Kidney epithelial cell (primary cell): ENCODE data around the gene CADPS. TPM values are rescaled to one million over a fixed set of nuclear protein-coding genes. Genes with fewer than 3 reads are reported as not detected.

Source experiments
- DNase-seq: peaks from one replicate; pipeline ENCODE4 v3.0.0-alpha.2; 2010; ENCODE audit warnings: low read depth
- H3K27me3 ChIP-seq: 2 replicates; pipeline ENCODE4 v1.6.0; 2011; ENCODE audit warnings: low read length; ENCODE audit not compliant: control insufficient read depth, insufficient read depth
- H3K36me3 ChIP-seq: 2 replicates; pipeline ENCODE4 v1.5.1; 2011; ENCODE audit warnings: low read length; ENCODE audit not compliant: control insufficient read depth, insufficient read depth
- H3K4me3 ChIP-seq: 2 replicates; pipeline ENCODE4 v1.5.1; 2011; ENCODE audit warnings: low read depth, mild to moderate bottlenecking, control low read depth, low read length
- total RNA-seq: library from RNA; depleted of rRNA; stranded (reverse); fragments of >200 nt; gene quantifications from 2 replicates; pipeline ENCODE4 v1.2.3, GENCODE V29; 2015
- TF ChIP-seq, protein P1 (sequence below): IDR thresholded peaks from 2 replicates; pipeline ENCODE4 v1.5.1; 2011; ENCODE audit warnings: mild to moderate bottlenecking, moderate library complexity, low read length, control low read depth, inconsistent platforms; ENCODE audit not compliant: insufficient read depth, poor library complexity, severe bottlenecking

Gene CADPS
- total RNA-seq, 1 donor from 2014 or later: 0.08 TPM

DNA sequence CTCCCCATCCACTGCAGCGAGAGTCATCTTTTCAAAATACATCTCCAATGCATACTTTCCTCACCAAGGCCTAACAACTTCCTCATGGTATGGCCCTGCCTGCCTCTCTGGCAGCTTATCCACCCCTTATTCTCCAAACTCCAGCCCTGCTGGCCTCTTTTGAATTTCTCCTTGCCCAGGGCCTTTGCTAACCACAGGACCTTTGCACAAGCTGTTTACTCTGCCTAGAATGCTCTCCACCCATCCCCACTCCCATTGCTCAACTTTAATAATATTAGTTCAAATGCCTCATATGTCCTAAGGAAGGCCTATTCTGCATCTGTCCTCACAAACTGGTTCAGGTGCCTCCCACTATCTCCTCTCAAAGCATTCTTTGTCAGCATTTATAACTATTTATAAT, 230.7 kb downstream of the CADPS start:
- no peak for DNase-seq
- H3K4me3 ChIP-seq: no peak overlapping the region
- TF ChIP-seq, protein P1, sequence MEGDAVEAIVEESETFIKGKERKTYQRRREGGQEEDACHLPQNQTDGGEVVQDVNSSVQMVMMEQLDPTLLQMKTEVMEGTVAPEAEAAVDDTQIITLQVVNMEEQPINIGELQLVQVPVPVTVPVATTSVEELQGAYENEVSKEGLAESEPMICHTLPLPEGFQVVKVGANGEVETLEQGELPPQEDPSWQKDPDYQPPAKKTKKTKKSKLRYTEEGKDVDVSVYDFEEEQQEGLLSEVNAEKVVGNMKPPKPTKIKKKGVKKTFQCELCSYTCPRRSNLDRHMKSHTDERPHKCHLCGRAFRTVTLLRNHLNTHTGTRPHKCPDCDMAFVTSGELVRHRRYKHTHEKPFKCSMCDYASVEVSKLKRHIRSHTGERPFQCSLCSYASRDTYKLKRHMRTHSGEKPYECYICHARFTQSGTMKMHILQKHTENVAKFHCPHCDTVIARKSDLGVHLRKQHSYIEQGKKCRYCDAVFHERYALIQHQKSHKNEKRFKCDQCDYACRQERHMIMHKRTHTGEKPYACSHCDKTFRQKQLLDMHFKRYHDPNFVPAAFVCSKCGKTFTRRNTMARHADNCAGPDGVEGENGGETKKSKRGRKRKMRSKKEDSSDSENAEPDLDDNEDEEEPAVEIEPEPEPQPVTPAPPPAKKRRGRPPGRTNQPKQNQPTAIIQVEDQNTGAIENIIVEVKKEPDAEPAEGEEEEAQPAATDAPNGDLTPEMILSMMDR: no peak
- no peaks in the 10 kb centered on the region for H3K36me3 ChIP-seq
- no peaks in the 10 kb centered on the region for H3K27me3 ChIP-seq

DNA sequence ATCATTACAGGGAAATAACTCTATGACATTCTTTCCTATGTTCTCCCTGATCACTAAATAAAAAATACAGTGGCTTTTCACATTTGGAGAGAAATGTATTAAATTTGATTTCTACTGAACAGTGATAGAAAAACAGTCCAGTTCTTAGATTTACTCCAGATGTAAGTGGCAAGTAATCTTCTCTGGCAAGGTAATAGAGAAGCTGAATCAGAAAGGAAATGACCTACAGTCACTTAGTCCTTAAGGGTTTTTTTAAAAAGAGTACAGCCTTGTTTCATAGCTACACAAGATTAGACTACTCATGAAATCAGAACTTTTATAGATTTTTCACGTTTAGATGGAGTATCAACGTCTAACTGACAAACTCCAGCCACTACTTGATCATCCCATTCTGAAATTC, 236.9 kb downstream of the CADPS start:
- TF ChIP-seq, protein P1: no peak
- Histone ChIP-seq H3K36me3 (no peaks in the 10 kb centered on the region), H3K4me3 (no peak overlapping the region), H3K27me3 (peaks cover 1% of the 10 kb centered on the region)
- DNase-seq: no peak

DNA sequence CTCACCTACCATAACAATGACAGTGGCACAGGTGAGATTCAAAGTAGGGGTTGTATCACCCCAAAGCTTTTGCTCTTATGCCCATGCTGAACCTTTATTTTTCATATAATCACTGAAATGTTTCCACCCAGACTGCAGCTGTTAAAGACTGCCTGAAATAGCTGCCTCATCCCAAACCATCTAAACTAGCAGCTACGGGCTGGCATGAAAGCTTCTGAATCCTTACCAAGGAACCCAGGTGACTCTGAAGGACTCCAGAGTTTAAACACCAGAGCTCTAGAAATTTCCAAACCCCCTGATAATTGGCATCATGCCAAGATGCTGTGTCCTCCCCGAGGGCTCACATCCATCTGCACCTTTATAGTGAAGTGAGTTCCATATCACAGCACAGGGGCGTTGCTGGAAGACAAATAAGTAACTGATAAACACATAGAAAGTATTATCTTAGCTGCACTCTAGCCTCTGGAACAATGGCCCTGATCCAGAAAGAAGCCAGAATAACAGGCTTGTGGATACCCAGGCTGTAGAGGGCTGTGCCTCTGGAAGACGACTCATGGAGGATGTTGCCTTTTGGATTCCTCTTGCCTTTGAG, 238.9 kb downstream of the CADPS start:
- no peaks in the 10 kb centered on the region for H3K36me3 ChIP-seq
- H3K27me3 ChIP-seq: peaks cover 6% of the 10 kb centered on the region
- no peak for DNase-seq
- TF ChIP-seq, protein P1: no peak
- H3K4me3 ChIP-seq: no peak overlapping the region

DNA sequence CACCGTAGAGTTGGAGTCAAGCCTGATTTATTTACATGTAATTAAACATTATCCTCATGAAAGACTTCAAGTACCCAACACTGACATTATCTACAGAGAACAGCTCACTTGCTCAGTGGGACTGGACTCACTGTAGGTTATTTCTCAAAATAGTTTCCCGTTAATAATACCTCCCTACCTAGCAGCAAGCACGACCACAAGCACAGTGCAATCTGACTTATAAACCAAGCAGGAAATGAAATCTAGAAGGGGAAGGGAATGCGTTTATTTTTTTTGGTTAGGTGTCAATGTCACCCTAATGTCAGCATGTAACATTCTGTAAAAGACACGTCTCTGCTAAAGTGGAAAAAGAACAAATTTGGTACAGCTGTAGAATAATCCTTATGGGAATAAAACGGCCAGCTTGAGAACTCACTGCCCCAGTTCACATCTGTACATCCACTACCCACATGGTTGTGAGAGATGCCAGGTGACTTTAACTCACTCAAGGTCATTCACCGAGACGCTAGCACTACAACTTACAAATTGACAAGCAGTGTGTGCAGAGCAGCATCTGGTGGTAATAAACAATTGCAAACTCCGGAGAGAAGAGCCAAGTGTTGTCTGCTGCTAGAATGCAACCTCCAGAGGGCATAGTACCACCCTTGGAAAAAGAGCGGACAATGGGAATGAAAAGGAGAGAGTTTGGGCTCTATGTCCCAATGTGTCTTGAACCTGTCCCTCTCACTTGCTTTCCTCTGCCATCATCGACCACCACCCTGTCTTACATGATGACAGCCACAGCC, 242.5 kb downstream of the CADPS start:
- Histone ChIP-seq H3K36me3 (no peaks in the 10 kb centered on the region), H3K27me3 (peaks cover 6% of the 10 kb centered on the region), H3K4me3 (no peak overlapping the region)
- TF ChIP-seq, protein P1: peak; percentile 8
- no peak for DNase-seq

DNA sequence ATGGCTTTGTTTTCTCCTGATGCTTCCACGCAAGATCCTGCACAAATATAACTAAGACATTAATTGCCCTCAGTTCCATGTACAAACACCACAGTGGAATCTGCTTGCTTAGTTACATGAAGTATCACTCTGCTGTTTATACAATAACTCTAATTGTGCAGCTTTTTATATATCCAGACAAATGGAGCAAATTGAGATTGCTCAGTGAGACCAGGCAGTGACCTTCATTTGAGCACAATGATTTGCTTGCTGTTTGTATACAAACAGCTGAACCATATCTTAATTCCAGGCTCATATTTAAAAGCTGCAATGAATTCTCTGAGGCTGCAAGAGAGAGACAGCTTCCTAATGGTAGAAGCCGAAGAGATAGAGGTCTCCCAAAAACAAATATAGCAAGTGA, 243.7 kb downstream of the CADPS start:
- TF ChIP-seq, protein P1: no peak
- peaks cover 6% of the 10 kb centered on the region for H3K27me3 ChIP-seq
- H3K4me3 ChIP-seq: no peak overlapping the region
- H3K36me3 ChIP-seq: no peaks in the 10 kb centered on the region
- DNase-seq: no peak
